Endothelial cell (in vitro differentiated cells): ENCODE results near the gene PTPRQ. TPM values are rescaled to one million over a fixed set of nuclear protein-coding genes. Genes with fewer than 3 reads are reported as not detected.

Source experiments
- DNase-seq: peaks from one replicate; pipeline ENCODE4 v3.0.0; 2021; ENCODE audit warnings: low spot score
- H3K27ac Mint-ChIP-seq: one replicate; pipeline ENCODE4 v1.8.0; 2021; ENCODE audit warnings: mixed read lengths, inconsistent platforms; ENCODE audit not compliant: unreplicated experiment
- H3K27me3 Mint-ChIP-seq: one replicate; pipeline ENCODE4 v1.8.0; 2021; ENCODE audit warnings: mild to moderate bottlenecking, moderate library complexity, mixed read lengths, inconsistent platforms; ENCODE audit not compliant: unreplicated experiment
- H3K36me3 Mint-ChIP-seq: one replicate; pipeline ENCODE4 v1.8.0; 2021; ENCODE audit warnings: mild to moderate bottlenecking, low read depth, mixed read lengths, inconsistent platforms; ENCODE audit not compliant: unreplicated experiment
- H3K4me1 Mint-ChIP-seq: one replicate; pipeline ENCODE4 v1.8.0; 2021; ENCODE audit warnings: mild to moderate bottlenecking, mixed read lengths, inconsistent platforms; ENCODE audit not compliant: unreplicated experiment
- H3K4me3 Mint-ChIP-seq: one replicate; pipeline ENCODE4 v1.8.0; 2021; ENCODE audit warnings: mild to moderate bottlenecking, mixed read lengths, inconsistent platforms; ENCODE audit not compliant: unreplicated experiment
- H3K9me3 Mint-ChIP-seq: one replicate; pipeline ENCODE4 v1.8.0; 2021; ENCODE audit warnings: mixed read lengths, inconsistent platforms; ENCODE audit not compliant: unreplicated experiment
- CTCF ChIP-seq: fragments of 200-600 bp; sonication (generic); IDR thresholded peaks from one replicate; pipeline ENCODE4 v1.5.0; 2021; ENCODE audit warnings: antibody characterized with exemption; ENCODE audit not compliant: unreplicated experiment
- total RNA-seq: library from RNA; stranded (reverse); fragmentation: NEBNext Ultra II Directional; extraction: Animal tissue kit (Norgen Biotek cat#: 25700); gene quantifications from one replicate; pipeline ENCODE4 v1.2.1, GENCODE V29; 2021; ENCODE audit not compliant: unreplicated experiment

The PTPRQ gene
- total RNA-seq, 1 donor from 2014 or later: not detected

GRCh38 chr12:80517655-80518054, 73.6 kb downstream of the PTPRQ start:
- no peaks in the 10 kb centered on the region for H3K9me3 Mint-ChIP-seq
- no peaks in the 10 kb centered on the region for H3K4me1 Mint-ChIP-seq
- H3K27me3 Mint-ChIP-seq: no peaks in the 10 kb centered on the region
- H3K36me3 Mint-ChIP-seq: no peaks in the 10 kb centered on the region
- H3K4me3 Mint-ChIP-seq: no peak overlapping the region
- DNase-seq: no peak
- no peak overlapping the region for H3K27ac Mint-ChIP-seq
- TF ChIP-seq CTCF: no peak

- Mint-ChIP-seq H3K4me1 (no peaks in the 10 kb centered on the region), H3K9me3 (no peaks in the 10 kb centered on the region), H3K36me3 (no peaks in the 10 kb centered on the region), H3K27me3 (no peaks in the 10 kb centered on the region), H3K4me3 (no peak overlapping the region), H3K27ac (no peak overlapping the region)
- no peak for TF ChIP-seq CTCF
- no peak for DNase-seq
Measured at GRCh38 chr12:80531646-80532045, 87.6 kb downstream of the PTPRQ start.

- H3K4me3 Mint-ChIP-seq: no peak overlapping the region
- H3K27me3 Mint-ChIP-seq: no peaks in the 10 kb centered on the region
- DNase-seq: no peak
- no peaks in the 10 kb centered on the region for H3K4me1 Mint-ChIP-seq
- no peaks in the 10 kb centered on the region for H3K36me3 Mint-ChIP-seq
- no peaks in the 10 kb centered on the region for H3K9me3 Mint-ChIP-seq
- TF ChIP-seq CTCF: no peak
- H3K27ac Mint-ChIP-seq: no peak overlapping the region
Measured at GRCh38 chr12:80539029-80539428, 95.0 kb downstream of the PTPRQ start.

- DNase-seq: no peak
- no peak for TF ChIP-seq CTCF
- no peak overlapping the region for H3K27ac Mint-ChIP-seq
- no peak overlapping the region for H3K4me3 Mint-ChIP-seq
- no peaks in the 10 kb centered on the region for H3K36me3 Mint-ChIP-seq
- H3K4me1 Mint-ChIP-seq: no peaks in the 10 kb centered on the region
- H3K9me3 Mint-ChIP-seq: no peaks in the 10 kb centered on the region
- H3K27me3 Mint-ChIP-seq: no peaks in the 10 kb centered on the region
Measured at GRCh38 chr12:80549298-80549697, 105.3 kb downstream of the PTPRQ start.

GRCh38 chr12:80551897-80552296, 107.9 kb downstream of the PTPRQ start:
- Mint-ChIP-seq H3K9me3 (no peaks in the 10 kb centered on the region), H3K27me3 (no peaks in the 10 kb centered on the region), H3K4me1 (no peaks in the 10 kb centered on the region), H3K4me3 (no peak overlapping the region), H3K27ac (no peak overlapping the region), H3K36me3 (no peaks in the 10 kb centered on the region)
- DNase-seq: no peak
- TF ChIP-seq CTCF: no peak
